Tibial artery (tissue), 4 donors: ENCODE measurements around the gene SEMA4C.

Experiments
- DNase-seq, 2 donors: peaks; one replicate each; pipeline ENCODE4 v3.0.0-alpha.2; 2019
- H3K27ac ChIP-seq, 2 donors: fragments of 200-600 bp; sonication (generic) in 1 of 2; 1 replicate in 1 of 2; 2 replicates in 1 of 2; pipeline ENCODE4 v1.5.1; 2018 to 2019; ENCODE audit warnings: mild to moderate bottlenecking in 1 of 2
- H3K27me3 ChIP-seq, 2 donors: fragments of 200-600 bp; sonication (generic) in 1 of 2; one replicate each; pipeline versions ENCODE4 v1.5.1 to v1.6.0; 2016 to 2019
- H3K36me3 ChIP-seq, 3 donors: fragments of 200-600 bp; sonication (generic) in 2 of 3; one replicate each; pipeline ENCODE4 v1.5.1; 2016 to 2019; ENCODE audit warnings: mild to moderate bottlenecking in 2 of 3
- H3K4me1 ChIP-seq, 4 donors: fragments of 200-600 bp; sonication (generic) in 2 of 4; 1 replicate in 3 of 4; 2 replicates in 1 of 4; pipeline ENCODE4 v1.5.1; 2016 to 2019
- H3K4me3 ChIP-seq, 2 donors: fragments of 200-600 bp; sonication (generic) in 1 of 2; 1 replicate in 1 of 2; 2 replicates in 1 of 2; pipeline ENCODE4 v1.5.1; 2018 to 2019; ENCODE audit warnings: mild to moderate bottlenecking in 2 of 2
- H3K9me3 ChIP-seq, 3 donors: fragments of 200-600 bp; sonication (generic) in 1 of 3; one replicate each; pipeline ENCODE4 v1.5.1; 2016 to 2019
- intact Hi-C: fragments of 100-400 bp; cut with DNase I; formaldehyde crosslinking; loops from one replicate; pipeline ENCODE4 v1.15.0; 2023; ENCODE audit warnings: low total_unique reads
- TF ChIP-seq, protein P1 (sequence below), 2 experiments: fragments of 200-600 bp in 1 of 2; fragments of 450-650 bp in 1 of 2; IDR thresholded peaks; one replicate each; pipeline ENCODE4 v1.5.1; 2017 to 2019; ENCODE audit warnings: antibody characterized with exemption in 2 of 2, mild to moderate bottlenecking in 1 of 2, moderate library complexity in 1 of 2

Gene SEMA4C

DNA sequence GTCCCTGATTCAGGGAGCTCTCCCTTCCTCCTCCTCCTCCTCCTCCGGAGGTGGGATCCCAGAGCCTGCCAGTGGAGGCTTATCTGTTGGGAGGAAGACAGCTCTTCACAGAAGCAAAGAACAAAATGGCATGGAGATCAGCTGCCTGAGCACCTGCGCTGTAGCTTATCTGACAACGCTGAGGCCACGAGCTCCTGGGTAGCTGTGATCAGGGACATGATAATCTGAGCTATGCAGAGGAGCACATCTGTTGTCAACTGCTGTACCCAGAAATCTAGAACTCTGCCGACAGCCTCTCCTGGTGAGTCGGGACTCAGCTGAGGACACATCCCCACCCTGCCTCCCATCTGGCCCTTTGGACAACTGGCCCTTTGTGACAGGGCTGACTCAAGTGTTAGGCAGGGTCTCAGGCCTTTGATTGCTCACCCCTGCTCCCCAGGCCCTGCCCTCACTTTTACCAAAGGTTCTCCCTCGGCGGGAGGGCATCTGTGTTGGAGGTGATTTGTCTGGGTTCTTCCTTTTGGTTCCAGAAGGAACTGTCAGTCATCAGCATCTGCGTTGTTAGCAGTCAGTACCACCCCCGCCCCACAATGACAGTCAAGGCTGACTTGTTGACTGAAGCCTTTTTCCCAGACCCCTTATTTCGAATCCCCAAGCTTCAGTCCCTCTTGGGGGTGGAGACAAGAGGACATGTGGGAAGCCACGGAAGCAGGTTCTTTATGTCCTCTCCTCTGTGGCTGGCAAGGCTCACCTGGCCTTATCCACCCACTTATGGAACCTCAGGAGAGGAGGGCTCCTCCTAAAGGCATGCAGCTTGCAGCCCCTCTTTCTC, 59.7 kb downstream of the SEMA4C start:
- Histone ChIP-seq H3K9me3 (no peaks in the 10 kb centered on the region), H3K36me3 (peaks cover 0 to 38% (median 16%) of the 10 kb centered on the region in 3 donors), H3K4me1 (peaks cover 0 to 12% (median 6%) of the 10 kb centered on the region in 4 donors), H3K27me3 (no peaks in the 10 kb centered on the region), H3K4me3 (no peak overlapping the region), H3K27ac (no peak overlapping the region)
- no peak for DNase-seq
- TF ChIP-seq, protein P1, sequence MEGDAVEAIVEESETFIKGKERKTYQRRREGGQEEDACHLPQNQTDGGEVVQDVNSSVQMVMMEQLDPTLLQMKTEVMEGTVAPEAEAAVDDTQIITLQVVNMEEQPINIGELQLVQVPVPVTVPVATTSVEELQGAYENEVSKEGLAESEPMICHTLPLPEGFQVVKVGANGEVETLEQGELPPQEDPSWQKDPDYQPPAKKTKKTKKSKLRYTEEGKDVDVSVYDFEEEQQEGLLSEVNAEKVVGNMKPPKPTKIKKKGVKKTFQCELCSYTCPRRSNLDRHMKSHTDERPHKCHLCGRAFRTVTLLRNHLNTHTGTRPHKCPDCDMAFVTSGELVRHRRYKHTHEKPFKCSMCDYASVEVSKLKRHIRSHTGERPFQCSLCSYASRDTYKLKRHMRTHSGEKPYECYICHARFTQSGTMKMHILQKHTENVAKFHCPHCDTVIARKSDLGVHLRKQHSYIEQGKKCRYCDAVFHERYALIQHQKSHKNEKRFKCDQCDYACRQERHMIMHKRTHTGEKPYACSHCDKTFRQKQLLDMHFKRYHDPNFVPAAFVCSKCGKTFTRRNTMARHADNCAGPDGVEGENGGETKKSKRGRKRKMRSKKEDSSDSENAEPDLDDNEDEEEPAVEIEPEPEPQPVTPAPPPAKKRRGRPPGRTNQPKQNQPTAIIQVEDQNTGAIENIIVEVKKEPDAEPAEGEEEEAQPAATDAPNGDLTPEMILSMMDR (IDR thresholded peaks at IDR 0.05), result no peak
- intact Hi-C loops, result no loop called here
